H1 (cell line): ENCODE measurements around the gene MEI1. TPM values are rescaled to one million over a fixed set of nuclear protein-coding genes. Genes with fewer than 3 reads are reported as not detected.

Experiments
- CTCF ChIA-PET: fragments of 300-600 bp; sonication (Branson Sonifier 250); formaldehyde crosslinking; loops from one replicate; lab custom pipeline; 2021; ENCODE audit not compliant: partially characterized antibody; lab: Charles Lee
- POLR2A ChIA-PET: fragments of 300-600 bp; sonication (Branson Sonifier 250); formaldehyde crosslinking; loops from one replicate; lab custom pipeline; 2021; ENCODE audit warnings: inconsistent platforms; ENCODE audit not compliant: partially characterized antibody; lab: Charles Lee
- DNase-seq, 2 experiments: peaks; one replicate each; pipeline versions ENCODE4 v3.0.0 to v3.0.0-alpha.2; 2010 to 2022; ENCODE audit warnings: low spot score in 2 of 2, low read depth in 1 of 2, mixed read lengths in 1 of 2
- FAIRE-seq: peaks from 2 replicates; lab custom pipeline; 2011; peaks lifted over from hg19 to GRCh38; lab: Jason Lieb, UNC
- H2AFZ ChIP-seq: 2 replicates; pipeline ENCODE4 v1.8.1; 2012; ENCODE audit warnings: low read length, inconsistent platforms
- H2AK5ac ChIP-seq: 2 replicates; pipeline ENCODE4 v1.6.1; 2013; ENCODE audit warnings: low read depth, low read length
- H2BK120ac ChIP-seq: replicated peaks from 2 replicates; pipeline ENCODE3; 2013; ENCODE audit warnings: low read depth, low read length, inconsistent platforms
- H2BK12ac ChIP-seq: 2 replicates; pipeline ENCODE4 v1.6.1; 2013; ENCODE audit warnings: low read depth, low read length
- H2BK15ac ChIP-seq: 2 replicates; pipeline ENCODE4 v1.6.1; 2013; ENCODE audit warnings: low read length
- H2BK20ac ChIP-seq: 2 replicates; pipeline ENCODE4 v1.6.1; 2013; ENCODE audit warnings: low read length
- H2BK5ac ChIP-seq: 2 replicates; pipeline ENCODE4 v1.6.1; 2013; ENCODE audit warnings: low read depth, low read length
- H3K14ac ChIP-seq: 2 replicates; pipeline ENCODE4 v1.6.1; 2013; ENCODE audit warnings: inconsistent platforms; ENCODE audit not compliant: insufficient read length
- H3K18ac ChIP-seq: 2 replicates; pipeline ENCODE4 v1.6.1; 2013; ENCODE audit warnings: low read length; ENCODE audit errors: extremely low read depth
- H3K23ac ChIP-seq: 2 replicates; pipeline ENCODE4 v1.6.1; 2013; ENCODE audit warnings: inconsistent platforms; ENCODE audit not compliant: insufficient read length
- H3K23me2 ChIP-seq: 2 replicates; pipeline ENCODE4 v1.6.1; 2013; ENCODE audit warnings: low read depth, low read length
- H3K27ac ChIP-seq: 2 replicates; pipeline ENCODE4 v1.6.1; 2011; ENCODE audit warnings: low read depth, low read length, inconsistent platforms
- H3K27me3 ChIP-seq, 4 experiments: replicated peaks in 1 of 4; 1 replicate in 1 of 4; 2 replicates in 3 of 4; pipeline versions ENCODE4 v1.6.1 to v1.8.1; 2011 to 2013; ENCODE audit warnings: low read length in 3 of 4, mild to moderate bottlenecking in 3 of 4, inconsistent platforms in 2 of 4, mixed read lengths in 2 of 4, moderate library complexity in 1 of 4; ENCODE audit not compliant: control insufficient read depth in 3 of 4, insufficient read depth in 3 of 4; ENCODE audit errors: extremely low read depth in 1 of 4
- H3K36me3 ChIP-seq, 4 experiments: 2 replicates each; pipeline versions ENCODE4 v1.6.1 to v1.8.1; 2011 to 2013; ENCODE audit warnings: mild to moderate bottlenecking in 4 of 4, low read length in 3 of 4, moderate library complexity in 2 of 4, control low read depth in 1 of 4, inconsistent platforms in 1 of 4; ENCODE audit not compliant: insufficient read depth in 4 of 4, control insufficient read depth in 2 of 4
- H3K4ac ChIP-seq: replicated peaks from 2 replicates; pipeline ENCODE3; 2013; ENCODE audit warnings: low read length, low read depth, mixed read lengths, inconsistent platforms; ENCODE audit not compliant: insufficient read length
- H3K4me1 ChIP-seq, 4 experiments: replicated peaks in 1 of 4; 1 replicate in 1 of 4; 2 replicates in 3 of 4; pipeline versions ENCODE4 v1.6.1 to v1.8.1; 2011 to 2013; ENCODE audit warnings: low read length in 3 of 4, inconsistent platforms in 2 of 4, mixed read lengths in 1 of 4; ENCODE audit not compliant: insufficient read depth in 4 of 4, control insufficient read depth in 3 of 4
- H3K4me2 ChIP-seq, 2 experiments: 2 replicates each; pipeline versions ENCODE4 v1.6.1 to v1.8.1; 2011 to 2013; ENCODE audit warnings: low read depth in 2 of 2, low read length in 2 of 2, control low read depth in 1 of 2, inconsistent platforms in 1 of 2, mild to moderate bottlenecking in 1 of 2; ENCODE audit not compliant: insufficient read depth in 1 of 2
- H3K4me3 ChIP-seq, 4 experiments: fragments of 200-600, 300-600 bp in 1 of 4; sonication (generic), shearing (Covaris generic), sonication (Bioruptor Twin) in 1 of 4; 2 replicates each; pipeline versions ENCODE4 v1.5.1 to v1.8.1; 2011 to 2016; ENCODE audit warnings: low read length in 4 of 4, low read depth in 3 of 4, control low read depth in 2 of 4, inconsistent platforms in 2 of 4, mild to moderate bottlenecking in 2 of 4, mixed read lengths in 1 of 4, moderate library complexity in 1 of 4; ENCODE audit not compliant: insufficient read depth in 2 of 4; ENCODE audit errors: extremely low read depth in 1 of 4
- H3K56ac ChIP-seq: replicated peaks from 2 replicates; pipeline ENCODE3; 2013; ENCODE audit warnings: low read depth, mild to moderate bottlenecking, mixed read lengths, low read length, inconsistent platforms; ENCODE audit not compliant: insufficient read length
- H3K79me1 ChIP-seq: 2 replicates; pipeline ENCODE4 v1.6.1; 2013; ENCODE audit warnings: low read depth, low read length, control low read depth
- H3K79me2 ChIP-seq, 2 experiments: 2 replicates each; pipeline versions ENCODE4 v1.6.1 to v1.8.1; 2012 to 2013; ENCODE audit warnings: low read length in 2 of 2, mild to moderate bottlenecking in 2 of 2, inconsistent platforms in 1 of 2; ENCODE audit not compliant: insufficient read depth in 2 of 2, control insufficient read depth in 1 of 2
- H3K9ac ChIP-seq, 4 experiments: replicated peaks in 1 of 4; 1 replicate in 1 of 4; 2 replicates in 3 of 4; pipeline versions ENCODE4 v1.6.1 to v1.8.1; 2011 to 2013; ENCODE audit warnings: low read depth in 3 of 4, low read length in 3 of 4, control low read depth in 2 of 4, mild to moderate bottlenecking in 2 of 4, moderate library complexity in 2 of 4, inconsistent platforms in 1 of 4; ENCODE audit errors: extremely low read depth in 1 of 4
- H3K9me3 ChIP-seq, 2 experiments: 2 replicates each; pipeline versions ENCODE4 v1.6.1 to v1.8.1; 2012 to 2013; ENCODE audit warnings: mild to moderate bottlenecking in 2 of 2, moderate library complexity in 2 of 2, control low read depth in 1 of 2, inconsistent platforms in 1 of 2, low read depth in 1 of 2, low read length in 1 of 2, mixed read lengths in 1 of 2; ENCODE audit not compliant: insufficient read depth in 2 of 2
- H4K20me1 ChIP-seq, 2 experiments: replicated peaks in 1 of 2; 2 replicates each; pipeline versions ENCODE3 to v1.8.1; 2011 to 2013; ENCODE audit warnings: inconsistent platforms in 2 of 2, low read length in 2 of 2, mild to moderate bottlenecking in 1 of 2; ENCODE audit not compliant: insufficient read depth in 2 of 2, control insufficient read depth in 1 of 2
- H4K5ac ChIP-seq: 2 replicates; pipeline ENCODE4 v1.6.1; 2013; ENCODE audit warnings: low read length, low read depth, mixed read lengths, inconsistent platforms; ENCODE audit not compliant: insufficient read length
- H4K8ac ChIP-seq: 2 replicates; pipeline ENCODE4 v1.8.0; 2013; ENCODE audit warnings: mild to moderate bottlenecking, moderate library complexity, low read length, inconsistent platforms; ENCODE audit not compliant: insufficient read depth; ENCODE audit errors: extremely low read depth
- H4K91ac ChIP-seq: replicated peaks from 2 replicates; pipeline ENCODE3; 2013; ENCODE audit warnings: low read length, mixed read lengths, inconsistent platforms; ENCODE audit not compliant: insufficient read length
- CEBPB ChIP-seq: IDR thresholded peaks from 2 replicates; pipeline ENCODE4 v1.6.1; 2012; ENCODE audit warnings: low read depth, low read length
- PHF8 ChIP-seq: fragments of 200-600 bp; sonication (generic); conservative IDR thresholded peaks from 2 replicates; pipeline ENCODE4 v1.7.1; 2012; ENCODE audit warnings: low read depth, mild to moderate bottlenecking, inconsistent platforms, low read length, moderate library complexity
- POLR2A ChIP-seq, 2 experiments: IDR thresholded peaks; 1 replicate in 1 of 2; 2 replicates in 1 of 2; pipeline ENCODE4 v1.6.1; 2011; ENCODE audit warnings: low read depth in 2 of 2, low read length in 2 of 2, mild to moderate bottlenecking in 2 of 2; ENCODE audit errors: control extremely low read depth in 1 of 2
- TEAD4 ChIP-seq: IDR thresholded peaks from 2 replicates; pipeline ENCODE4 v1.6.1; 2012; ENCODE audit warnings: low read depth, low read length, inconsistent platforms, mixed read lengths
- YY1 ChIP-seq: IDR thresholded peaks from 2 replicates; pipeline ENCODE4 v1.6.1; 2011; ENCODE audit warnings: low read depth, mild to moderate bottlenecking, low read length
- WGBS, 2 experiments: shearing (Covaris generic) in 1 of 2; methylation state at CpG; one replicate each; pipeline versions ENCODE4 v1.1.6 to v1.1.7; 2013 to 2015; ENCODE audit warnings: low lambda C conversion rate in 2 of 2, mixed read lengths in 2 of 2, inconsistent platforms in 1 of 2, low coverage in 1 of 2, missing lambda C conversion rate in 1 of 2; ENCODE audit not compliant: insufficient replicate concordance in 2 of 2, insufficient coverage in 1 of 2, insufficient read length in 1 of 2; ENCODE audit errors: extremely low coverage in 1 of 2, missing lambda C conversion rate in 1 of 2; 5-methylcytosine and 5-hydroxymethylcytosine counted together
- polyA plus RNA-seq, 7 experiments: library from polyadenylated mRNA; depleted of rRNA in 3 of 7; stranded (reverse) in 5 of 7; unstranded in 2 of 7; fragments of >200 nt in 5 of 7; fragments of 200-250 nt in 2 of 7; gene quantifications; 1 replicate in 5 of 7; 2 replicates in 1 of 7; 4 replicates in 1 of 7; pipeline versions ENCODE4 v1.2.1 to v1.2.3, GENCODE V29; 2011 to 2013; ENCODE audit warnings: missing spikeins in 2 of 7, mixed read lengths in 2 of 7
- total RNA-seq: library from RNA; stranded (reverse); fragmentation: NEBNext Ultra II Directional; extraction: Animal tissue kit (Norgen Biotek cat#: 25700); gene quantifications from 2 replicates; pipeline ENCODE4 v1.2.1, GENCODE V29; 2021

Gene MEI1
- total and polyA plus RNA-seq, 2 of the 8 experiments (the other 6 are each of a cell fraction or from before 2014, with no cell fraction given): 0.27 to 0.54 TPM

DNA sequence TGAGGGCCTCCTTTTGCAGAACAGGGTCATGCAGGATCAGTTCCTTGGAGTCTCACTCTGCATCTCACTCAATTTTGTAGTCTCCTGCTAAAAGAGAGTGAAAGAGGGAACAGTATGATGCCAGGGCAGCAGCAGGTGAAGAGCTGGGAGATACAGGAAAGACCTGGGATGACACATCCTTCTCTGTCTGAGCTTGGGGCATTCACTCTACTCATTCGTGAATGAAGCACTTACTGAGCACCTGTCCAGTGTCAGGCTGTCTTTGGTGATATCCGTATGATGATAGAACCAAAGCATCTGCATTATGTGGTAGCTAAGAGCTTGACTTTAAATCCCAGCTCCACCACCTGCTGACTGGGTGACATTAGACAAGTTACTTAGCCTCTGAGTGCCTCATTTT, 148.0 kb downstream of the MEI1 start:
- Histone ChIP-seq H3K56ac (no peak overlapping the region), H3K36me3 (peaks cover 0 to 11% (median 2%) of the 10 kb centered on the region in 4 experiments; a peak in 4 of 8 replicates), H2BK12ac (no peak overlapping the region), H2BK15ac (no peak overlapping the region), H4K91ac (no peak overlapping the region), H3K27me3 (no peaks in the 10 kb centered on the region), H3K4me1 (peaks cover 11 to 38% (median 26%) of the 10 kb centered on the region in 4 experiments), H3K9me3 (no peaks in the 10 kb centered on the region), H3K4me2 (no peak overlapping the region; a peak in 2 of 4 replicates), H3K4ac (no peak overlapping the region), H3K23ac (no peak overlapping the region), H3K79me2 (peaks cover 34 to 95% of the 10 kb centered on the region in 2 experiments), H4K5ac (no peak overlapping the region), H2BK5ac (no peak overlapping the region), H3K14ac (no peak overlapping the region), H3K27ac (no peak overlapping the region), H2AK5ac (no peak overlapping the region), H4K20me1 (peaks cover 14 to 31% of the 10 kb centered on the region in 2 experiments), H3K9ac (no peak overlapping the region), H3K4me3 (no peak overlapping the region), H3K18ac (no peak overlapping the region), H4K8ac (no peak overlapping the region), H3K23me2 (no peaks in the 10 kb centered on the region), H2BK20ac (no peak overlapping the region), H3K79me1 (peaks cover 21% of the 10 kb centered on the region), H2BK120ac (no peak overlapping the region), H2AFZ (no peak overlapping the region)
- ChIA-PET POLR2A (interaction anchor here (0.9 to 8.7 kb wide), 5 partner anchors 9 to 33 kb away, joined by 4 to 85 read pairs (median 7); partner anchors contain the start of gene SREBF2), CTCF (interaction anchor here (1.0 to 3.8 kb wide), 6 partner anchors 10 to 150 kb away, joined by 3 to 33 read pairs (median 7); no protein-coding TSS in a partner anchor)
- TF ChIP-seq CEBPB (no peak), POLR2A (IDR thresholded peaks at IDR 0.05; ENCODE audit: control extremely low read depth in 1 of 2, low read depth in 2 of 2, low read length in 2 of 2) (no peak), PHF8 (no peak), YY1 (no peak), TEAD4 (no peak)
- DNase-seq (no peak), FAIRE-seq (no peak)
- WGBS, 2 experiments: 90% methylated on average over 2 of the region's 2 CpGs; no CpG with 5 or more reads in 1 of the 2 experiments
